C4-2B (cell line): Measurements from ENCODE around the gene WNT5A.

ENCODE experiments used
- CTCF ChIP-seq: fragments of 450-650 bp; conservative IDR thresholded peaks from 2 replicates; pipeline ENCODE4 v1.5.1; 2017; ENCODE audit warnings: mild to moderate bottlenecking
- ZFX ChIP-seq: fragments of 450-650 bp; IDR thresholded peaks from 2 replicates; pipeline ENCODE4 v1.6.1; 2017

- TF ChIP-seq CTCF (no peak), ZFX (no peak)
Observed at GRCh38 chr3:55476515-55476914, 10.6 kb downstream of the WNT5A start.
